ENCODE results near the gene LRRC36. TPM values are rescaled to one million over a fixed set of nuclear protein-coding genes. Genes with fewer than 3 reads are reported as not detected.

Gene LRRC36
- total and polyA plus RNA-seq, 8 donors, result 0.37 to 33.0 (median 0.96) TPM; not detected in 4

DNA sequence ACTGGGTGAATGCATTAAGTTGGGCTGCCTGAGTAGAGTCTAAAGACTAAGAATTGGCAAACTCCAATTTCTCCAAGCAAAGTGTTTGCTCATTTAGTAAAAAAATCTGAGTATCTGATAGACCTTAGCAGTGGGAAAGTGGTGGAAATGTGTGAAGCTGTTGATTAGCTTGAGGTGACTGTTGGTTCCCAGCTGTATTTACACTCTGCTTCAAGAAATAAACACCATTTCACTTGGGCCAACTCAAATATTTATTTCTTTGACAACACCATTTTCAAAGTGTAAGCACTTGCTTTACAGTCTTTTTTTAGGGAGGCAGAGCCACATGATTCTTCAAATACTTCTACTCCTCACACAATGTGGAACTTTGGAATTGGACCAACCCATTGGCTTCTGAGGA lies 8.8 kb upstream of the LRRC36 start:
- no peak for DNase-seq
- Histone ChIP-seq H3K36me3 (no peaks in the 10 kb centered on the region), H3K9me3 (no peaks in the 10 kb centered on the region), H3K4me1 (no peaks in the 10 kb centered on the region), H3K27me3 (peaks cover 0 to 10% (median 0%) of the 10 kb centered on the region in 3 donors), H3K4me3 (no peak overlapping the region), H3K27ac (peak overlapping the region in 1 of 5 donors; percentile 76)
- intact Hi-C loops (cut with DNase I; ENCODE audit: low total_unique reads), result no loop called here
- TF ChIP-seq POLR2AphosphoS5 (IDR thresholded peaks at IDR 0.05), result no peak
- TF ChIP-seq, protein P1, sequence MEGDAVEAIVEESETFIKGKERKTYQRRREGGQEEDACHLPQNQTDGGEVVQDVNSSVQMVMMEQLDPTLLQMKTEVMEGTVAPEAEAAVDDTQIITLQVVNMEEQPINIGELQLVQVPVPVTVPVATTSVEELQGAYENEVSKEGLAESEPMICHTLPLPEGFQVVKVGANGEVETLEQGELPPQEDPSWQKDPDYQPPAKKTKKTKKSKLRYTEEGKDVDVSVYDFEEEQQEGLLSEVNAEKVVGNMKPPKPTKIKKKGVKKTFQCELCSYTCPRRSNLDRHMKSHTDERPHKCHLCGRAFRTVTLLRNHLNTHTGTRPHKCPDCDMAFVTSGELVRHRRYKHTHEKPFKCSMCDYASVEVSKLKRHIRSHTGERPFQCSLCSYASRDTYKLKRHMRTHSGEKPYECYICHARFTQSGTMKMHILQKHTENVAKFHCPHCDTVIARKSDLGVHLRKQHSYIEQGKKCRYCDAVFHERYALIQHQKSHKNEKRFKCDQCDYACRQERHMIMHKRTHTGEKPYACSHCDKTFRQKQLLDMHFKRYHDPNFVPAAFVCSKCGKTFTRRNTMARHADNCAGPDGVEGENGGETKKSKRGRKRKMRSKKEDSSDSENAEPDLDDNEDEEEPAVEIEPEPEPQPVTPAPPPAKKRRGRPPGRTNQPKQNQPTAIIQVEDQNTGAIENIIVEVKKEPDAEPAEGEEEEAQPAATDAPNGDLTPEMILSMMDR (IDR thresholded peaks at IDR 0.05), result no peak
- no peak for TF ChIP-seq POLR2A (IDR thresholded peaks at IDR 0.05)
- no peak for TF ChIP-seq EP300 (IDR thresholded peaks at IDR 0.05)

DNA sequence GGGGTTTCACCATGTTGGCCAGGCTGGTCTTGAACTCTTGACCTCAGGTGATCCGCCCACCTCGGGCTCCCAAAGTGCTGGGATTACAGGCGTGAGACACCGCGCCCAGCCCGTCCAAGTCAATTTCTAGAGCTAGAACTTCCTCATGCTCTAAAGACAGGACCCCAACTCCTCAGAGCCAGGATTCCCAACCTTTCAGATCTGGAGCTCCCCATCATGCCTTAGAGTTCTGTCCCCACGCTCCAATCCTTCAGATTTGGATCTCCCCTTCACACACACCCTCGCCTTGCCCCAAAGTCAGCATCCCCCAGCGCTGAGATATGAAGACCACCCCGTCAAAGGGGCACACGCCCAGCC lies 522 bp upstream of the LRRC36 start:
- peak overlapping the region in 2 of 5 donors; percentile 57 to 62 for H3K27ac ChIP-seq
- no peak for DNase-seq
- peaks cover 0 to 26% (median 2%) of the 10 kb centered on the region in 3 donors for H3K27me3 ChIP-seq
- peaks cover 9 to 17% (median 16%) of the 10 kb centered on the region in 4 donors for H3K4me1 ChIP-seq
- no peaks in the 10 kb centered on the region for H3K9me3 ChIP-seq
- H3K4me3 ChIP-seq, result peak overlapping the region; percentile 45 to 59 (median 54)
- 23 to 34% (median 25%) methylated on average over 11 of the region's 11 CpGs for WGBS, 5 donors
- intact Hi-C loops (cut with DNase I; ENCODE audit: low total_unique reads), result no loop called here
- no peaks in the 10 kb centered on the region for H3K36me3 ChIP-seq
- TF ChIP-seq, protein P1 (IDR thresholded peaks at IDR 0.05), result no peak
- TF ChIP-seq EP300 (IDR thresholded peaks at IDR 0.05) (no peak), POLR2AphosphoS5 (IDR thresholded peaks at IDR 0.05) (no peak), POLR2A (IDR thresholded peaks at IDR 0.05) (no peak)

DNA sequence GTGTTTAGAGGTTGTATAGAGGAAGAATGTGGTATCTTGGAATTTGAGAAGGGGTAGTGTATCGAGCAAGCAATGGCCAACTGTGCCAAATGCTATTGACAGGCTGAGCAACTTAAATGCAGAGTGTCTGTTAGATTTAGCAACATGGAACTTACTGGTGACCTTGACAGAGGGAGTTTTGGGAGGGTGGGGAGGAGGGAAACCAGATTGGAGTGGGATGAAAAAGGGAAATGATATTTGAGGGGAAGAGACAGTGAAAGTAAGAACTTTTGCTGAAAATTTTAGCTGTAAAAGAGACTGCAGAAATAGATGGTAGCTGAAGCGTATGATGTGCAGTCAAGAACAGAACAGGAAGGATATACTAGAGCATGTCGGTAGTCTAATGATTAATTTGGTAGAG lies 1.1 kb downstream of the LRRC36 start:
- H3K4me3 ChIP-seq, result no peak overlapping the region
- no peak for DNase-seq
- peaks cover 9 to 17% (median 16%) of the 10 kb centered on the region in 4 donors for H3K4me1 ChIP-seq
- peaks cover 0 to 24% (median 2%) of the 10 kb centered on the region in 3 donors for H3K27me3 ChIP-seq
- H3K36me3 ChIP-seq, result no peaks in the 10 kb centered on the region
- intact Hi-C loops (cut with DNase I; ENCODE audit: low total_unique reads), result no loop called here
- H3K9me3 ChIP-seq, result no peaks in the 10 kb centered on the region
- 59 to 74% (median 66%) methylated on average over 3 of the region's 3 CpGs for WGBS, 5 donors
- no peak overlapping the region for H3K27ac ChIP-seq
- TF ChIP-seq POLR2A (IDR thresholded peaks at IDR 0.05) (no peak), POLR2AphosphoS5 (IDR thresholded peaks at IDR 0.05) (no peak), EP300 (IDR thresholded peaks at IDR 0.05) (no peak)
- TF ChIP-seq, protein P1 (IDR thresholded peaks at IDR 0.05), result no peak

DNA sequence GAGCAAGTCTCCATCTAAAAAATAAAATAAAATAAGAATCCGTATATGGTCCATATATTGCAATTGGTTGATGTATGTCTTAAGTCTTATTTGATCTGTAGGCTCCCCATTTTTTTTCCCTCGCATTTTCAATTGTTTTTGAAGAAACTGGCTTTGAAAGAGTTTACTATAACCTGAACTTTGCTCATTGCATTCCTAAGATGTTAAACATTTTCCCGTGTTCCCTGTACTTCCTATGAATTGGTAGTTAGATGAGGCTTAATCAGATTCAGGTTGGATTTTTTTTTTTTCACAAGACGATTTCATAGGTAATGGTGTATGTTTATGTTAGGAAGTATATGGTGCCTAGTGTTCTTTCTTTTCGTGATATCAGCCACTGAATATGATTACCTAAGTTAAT lies 3.3 kb downstream of the LRRC36 start:
- intact Hi-C loops (cut with DNase I; ENCODE audit: low total_unique reads), result no loop called here
- no peak for DNase-seq
- 35 to 50% (median 47%) methylated on average over 5 of the region's 5 CpGs for WGBS, 5 donors
- no peak overlapping the region for H3K27ac ChIP-seq
- no peak overlapping the region for H3K4me3 ChIP-seq
- TF ChIP-seq, protein P1 (IDR thresholded peaks at IDR 0.05), result no peak
- TF ChIP-seq EP300 (IDR thresholded peaks at IDR 0.05) (no peak), POLR2AphosphoS5 (IDR thresholded peaks at IDR 0.05) (no peak), POLR2A (IDR thresholded peaks at IDR 0.05) (no peak)
- H3K4me1 ChIP-seq, result peaks cover 9 to 17% (median 16%) of the 10 kb centered on the region in 4 donors
- no peaks in the 10 kb centered on the region for H3K36me3 ChIP-seq
- H3K27me3 ChIP-seq, result peaks cover 0 to 18% (median 2%) of the 10 kb centered on the region in 3 donors
- H3K9me3 ChIP-seq, result peaks cover 0 to 9% (median 3%) of the 10 kb centered on the region in 4 donors
